Measurements from ENCODE around the gene DEDD2.

GRCh38 chr19:42199440-42200115 lies 17.9 kb downstream of the DEDD2 start:
- TF ChIP-seq CTCF (IDR thresholded peaks at IDR 0.05) = peak in 4 of 6 experiments; percentile 18 to 34 (median 25)
- no peak for TF ChIP-seq POLR2AphosphoS5 (IDR thresholded peaks at IDR 0.05)
- no peak for TF ChIP-seq POLR2A (IDR thresholded peaks at IDR 0.05)
- no peak for TF ChIP-seq EP300 (IDR thresholded peaks at IDR 0.05)

Data from upper lobe of left lung (tissue), 4 donors.